IPS-11a (cell line): ENCODE results near the gene TDRD5.
"Not testable (repeated sequence)": the region's sequence is repeated elsewhere in the genome, so short reads cannot be mapped to it uniquely, and the experiment has no call there.

Experiments
- H3K4me3 ChIP-seq: one replicate; pipeline ENCODE4 v1.5.1; 2013; ENCODE audit warnings: low read depth, low read length, control low read depth

TDRD5 gene

DNA sequence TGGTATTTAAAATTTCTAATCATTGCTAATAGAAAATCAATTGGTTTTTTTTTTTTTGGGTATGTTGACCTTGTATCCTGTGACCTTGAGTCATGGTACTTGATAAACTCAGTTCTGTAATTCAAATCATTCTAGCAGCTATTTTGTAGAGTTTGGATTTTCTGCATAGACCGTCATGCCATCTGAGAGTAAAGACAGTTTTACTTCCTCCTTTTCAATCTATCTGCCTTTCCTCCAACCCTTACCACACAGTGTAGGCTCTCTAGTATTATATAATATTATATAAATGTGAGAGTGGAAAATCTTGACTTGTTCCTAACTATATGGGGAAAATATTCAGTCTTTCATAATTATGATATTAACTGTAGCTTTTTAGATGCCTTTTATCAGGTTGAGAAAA is 7.0 kb downstream of the TDRD5 start:
- no peak overlapping the region for H3K4me3 ChIP-seq

DNA sequence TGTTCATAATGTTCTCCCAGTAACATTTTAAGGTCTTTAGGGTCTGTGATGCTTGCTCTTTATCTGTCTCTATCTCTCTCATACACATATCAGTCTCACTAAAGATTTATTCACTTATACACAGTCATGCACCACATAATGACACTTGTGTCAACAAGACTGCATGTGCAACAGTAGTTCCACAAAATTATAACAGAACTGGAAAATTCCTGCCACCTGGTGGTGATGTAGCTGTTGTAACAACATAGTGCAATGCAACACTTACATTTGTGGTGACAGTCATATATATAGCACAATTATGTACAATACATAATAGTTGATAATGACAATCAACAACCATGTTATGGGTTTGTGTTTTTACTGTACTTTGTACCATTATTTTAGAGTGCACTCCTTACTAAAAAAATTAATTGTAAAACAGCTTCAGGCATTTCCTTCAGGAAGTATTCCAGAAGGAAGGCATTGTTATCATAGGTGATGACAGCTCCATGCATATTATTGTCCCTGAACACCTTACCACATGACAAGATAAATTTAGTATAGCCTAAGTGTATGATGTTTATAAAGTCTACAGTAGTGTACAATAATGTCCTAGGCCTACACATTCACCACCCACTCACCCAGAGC is 8.1 kb downstream of the TDRD5 start:
- no peak overlapping the region for H3K4me3 ChIP-seq

DNA sequence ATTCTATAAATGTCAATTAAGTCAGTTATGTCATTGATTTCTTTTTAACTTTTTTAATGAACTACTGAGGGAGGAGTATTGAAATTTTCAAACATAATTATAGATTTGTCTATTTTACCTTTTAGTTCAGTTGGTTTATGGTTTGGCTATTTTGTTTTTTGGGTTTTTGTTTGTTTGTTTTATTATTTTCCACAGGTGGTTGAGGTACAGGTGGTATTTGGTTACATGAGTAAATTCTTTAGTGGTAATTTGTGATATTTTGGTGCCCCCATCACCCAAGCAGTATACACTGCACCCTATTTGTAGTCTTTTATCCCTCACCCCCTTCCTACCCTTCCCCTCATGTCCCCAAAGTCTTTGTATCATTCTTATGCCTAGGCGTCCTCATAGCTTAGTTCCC is 9.5 kb downstream of the TDRD5 start:
- no peak overlapping the region for H3K4me3 ChIP-seq

DNA sequence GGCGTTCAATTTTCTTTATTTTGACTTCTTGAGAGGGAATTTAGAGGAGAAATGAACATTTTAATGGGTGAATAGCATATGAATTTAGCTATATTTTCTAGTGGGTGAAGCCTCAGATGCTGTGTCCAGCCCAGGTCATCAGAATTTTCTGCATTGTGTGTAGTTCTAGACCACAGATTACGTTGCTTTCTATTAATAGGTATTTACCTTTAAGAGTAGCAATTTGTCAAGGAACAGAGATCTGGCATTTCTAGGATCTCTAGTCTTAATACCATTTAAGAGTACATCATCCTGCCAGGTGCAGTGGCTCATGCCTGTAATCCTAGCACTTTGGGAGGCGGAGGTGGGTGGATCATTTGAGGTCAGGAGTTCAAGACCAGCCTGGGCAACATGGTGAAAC is 20.7 kb downstream of the TDRD5 start:
- no peak overlapping the region for H3K4me3 ChIP-seq

DNA sequence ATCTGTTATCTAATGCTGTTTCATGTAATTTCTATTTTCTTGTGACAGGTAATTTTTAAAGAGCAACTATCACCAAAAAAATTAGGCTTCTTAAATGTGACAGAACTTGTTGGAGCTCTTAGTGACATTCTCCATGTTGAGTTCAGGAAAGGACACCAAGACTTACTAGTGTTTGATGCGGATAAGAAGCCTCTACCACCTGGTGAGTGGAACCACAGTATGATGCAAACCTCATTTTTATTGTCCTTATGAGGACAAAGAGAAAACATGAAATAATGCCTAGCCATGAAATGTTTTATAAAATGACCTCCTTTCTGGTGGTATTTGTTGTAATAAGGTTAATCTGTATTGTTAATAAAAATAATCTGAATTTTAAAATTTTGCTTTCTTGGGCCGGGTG is 39.1 kb downstream of the TDRD5 start:
- no peak overlapping the region for H3K4me3 ChIP-seq

DNA sequence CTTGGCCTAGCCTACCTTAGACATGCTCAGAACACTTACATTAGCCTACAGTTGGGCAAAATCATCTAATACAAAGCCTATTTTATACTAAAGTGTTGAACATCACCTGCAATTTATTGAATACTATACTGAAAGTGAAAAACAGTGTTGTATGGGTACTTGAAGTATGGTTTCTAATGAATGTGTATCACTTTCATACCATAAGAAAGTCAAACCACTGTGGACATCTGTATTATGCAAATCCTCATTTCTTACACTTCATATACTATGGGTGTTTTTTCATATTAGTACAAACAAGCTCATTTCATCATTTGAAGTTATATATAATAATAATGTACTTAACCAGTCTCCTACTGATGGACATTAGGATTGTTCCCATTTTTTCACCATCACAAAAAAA is 41.2 kb downstream of the TDRD5 start:
- H3K4me3 ChIP-seq, result no peak overlapping the region

DNA sequence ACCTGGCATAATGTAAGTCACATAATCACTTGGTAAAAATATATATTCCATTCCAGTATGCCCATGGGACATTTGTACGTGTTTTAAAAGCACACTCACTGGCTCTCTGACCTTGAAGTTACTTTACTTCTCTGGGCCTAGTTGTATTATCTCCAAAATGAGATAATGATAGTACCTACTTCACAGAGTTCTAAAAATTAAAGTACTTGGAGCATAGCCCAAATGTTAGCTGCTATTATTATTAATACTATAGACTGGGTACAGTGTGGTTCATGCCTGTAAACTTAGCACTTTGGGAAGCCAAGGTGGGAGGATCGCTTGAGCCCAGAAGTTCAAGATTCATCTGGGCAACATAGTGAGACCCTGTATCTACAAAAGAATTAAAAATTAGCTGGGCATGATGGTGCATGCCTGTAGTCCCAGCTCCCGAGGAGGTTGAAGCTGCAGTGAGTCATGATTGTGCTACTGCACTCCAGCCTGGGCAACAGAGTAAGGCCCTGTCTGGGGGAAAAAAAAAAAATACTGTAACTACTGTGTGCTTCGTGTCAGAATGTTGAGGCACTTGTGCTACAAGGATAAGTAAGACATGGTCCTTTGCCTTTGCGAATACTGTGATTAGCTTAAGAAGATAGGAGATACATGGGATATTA is 45.7 kb downstream of the TDRD5 start:
- H3K4me3 ChIP-seq, result no peak overlapping the region

DNA sequence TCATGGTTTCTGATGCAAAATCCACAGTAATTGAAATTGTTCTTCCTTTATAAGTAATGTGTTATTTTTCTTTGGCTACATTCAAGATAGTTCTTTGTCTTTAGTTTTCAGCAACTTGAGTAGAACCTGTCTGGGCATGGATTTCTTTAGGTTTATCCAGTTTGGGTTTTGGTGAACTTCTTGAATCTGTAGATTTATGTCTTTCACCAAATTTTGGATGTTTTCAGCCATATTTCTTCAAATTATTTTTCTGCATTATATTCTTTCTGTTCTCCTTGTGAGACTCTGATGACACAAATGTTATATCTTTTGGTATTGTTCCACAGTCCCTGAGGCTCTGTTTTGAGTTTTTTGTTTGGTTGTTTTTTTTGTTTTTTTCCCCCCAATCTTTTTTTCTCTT is 69.4 kb downstream of the TDRD5 start:
- no peak overlapping the region for H3K4me3 ChIP-seq

DNA sequence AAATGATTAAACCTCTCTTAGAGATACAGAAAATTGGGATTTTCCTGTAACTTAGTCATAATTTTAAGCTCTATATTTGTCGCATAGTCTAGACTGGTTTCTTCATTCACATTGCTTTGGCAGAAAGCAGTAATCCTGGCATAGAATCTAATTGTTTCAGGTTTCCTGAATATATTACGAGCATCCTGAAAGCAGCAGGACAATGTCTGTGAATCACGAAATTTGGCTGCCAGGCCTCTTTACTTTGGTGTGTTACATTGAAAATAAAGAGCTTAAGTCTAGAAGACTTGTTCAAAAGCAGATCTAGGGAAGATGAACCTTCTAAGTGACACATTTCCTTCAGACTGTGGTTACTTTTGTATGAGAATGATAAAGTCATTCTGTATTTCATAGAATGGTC is 72.2 kb downstream of the TDRD5 start:
- H3K4me3 ChIP-seq, result no peak overlapping the region

DNA sequence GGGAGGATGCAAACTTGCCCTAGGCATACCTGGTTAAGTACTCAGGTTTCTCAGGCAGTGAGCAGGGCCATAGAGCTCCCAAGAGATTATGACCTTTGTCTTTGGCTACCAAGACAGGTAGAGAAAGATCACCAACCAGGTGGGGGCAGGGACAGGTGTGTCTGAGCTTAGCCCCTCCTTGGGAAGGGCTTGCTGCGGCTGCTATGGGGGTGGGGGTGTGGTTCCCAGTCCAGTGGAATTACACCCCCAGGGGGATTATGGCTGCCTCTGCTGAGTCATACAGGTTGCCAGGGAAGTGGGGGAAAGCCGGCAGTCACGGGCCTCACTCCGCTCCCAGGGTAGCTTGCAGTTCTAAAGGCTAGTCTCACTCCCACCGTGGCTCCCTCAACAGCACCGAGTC is 86.2 kb downstream of the TDRD5 start:
- no peak overlapping the region for H3K4me3 ChIP-seq

DNA sequence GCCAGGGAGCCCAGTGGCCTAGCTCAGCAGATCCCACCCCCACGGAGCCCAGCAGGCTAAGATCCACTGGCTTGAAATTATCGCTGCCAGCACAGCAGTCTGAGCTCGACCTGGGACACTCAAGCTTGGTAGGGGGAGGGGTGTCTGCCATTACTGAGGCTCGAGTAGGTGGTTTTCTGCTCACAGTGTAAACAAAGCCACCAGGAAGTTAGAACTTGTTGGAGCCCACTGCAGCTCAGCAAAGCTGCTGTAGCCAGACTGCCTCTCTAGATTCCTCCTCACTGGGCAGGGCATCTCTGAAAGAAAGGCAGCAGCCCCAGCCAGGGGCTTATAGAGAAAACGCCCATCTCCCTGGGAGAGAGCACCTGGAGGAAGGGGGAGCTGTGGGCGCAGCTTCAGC is 102.9 kb downstream of the TDRD5 start:
- not testable (repeated sequence) for H3K4me3 ChIP-seq

DNA sequence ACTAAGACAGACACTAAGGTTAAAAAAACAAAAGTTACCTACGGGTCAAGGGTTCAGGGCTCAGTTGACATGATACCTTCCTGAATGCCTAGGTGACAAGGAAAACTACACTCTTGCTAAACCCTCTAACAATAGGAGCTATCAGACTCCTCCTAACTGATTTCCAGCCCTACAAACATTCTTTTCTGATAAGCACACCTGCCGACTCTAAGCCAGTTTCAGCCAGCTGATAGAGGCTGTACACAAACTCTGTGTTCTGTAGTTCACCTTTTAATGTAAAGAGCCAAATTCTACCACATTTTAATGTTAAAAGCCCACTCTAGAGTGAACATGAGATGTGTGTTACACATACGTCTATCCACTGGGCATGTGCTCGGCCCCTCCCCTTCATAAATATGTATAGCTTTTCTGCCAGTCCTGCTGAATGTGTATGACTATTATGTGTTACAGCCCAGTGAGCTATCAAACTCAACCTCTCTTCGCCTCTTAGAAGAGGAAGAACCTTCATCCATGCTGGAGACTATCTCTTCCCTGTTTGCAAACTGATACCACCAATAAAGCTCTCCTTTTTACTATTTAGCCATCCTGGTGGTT is 111.4 kb downstream of the TDRD5 start:
- no peak overlapping the region for H3K4me3 ChIP-seq

DNA sequence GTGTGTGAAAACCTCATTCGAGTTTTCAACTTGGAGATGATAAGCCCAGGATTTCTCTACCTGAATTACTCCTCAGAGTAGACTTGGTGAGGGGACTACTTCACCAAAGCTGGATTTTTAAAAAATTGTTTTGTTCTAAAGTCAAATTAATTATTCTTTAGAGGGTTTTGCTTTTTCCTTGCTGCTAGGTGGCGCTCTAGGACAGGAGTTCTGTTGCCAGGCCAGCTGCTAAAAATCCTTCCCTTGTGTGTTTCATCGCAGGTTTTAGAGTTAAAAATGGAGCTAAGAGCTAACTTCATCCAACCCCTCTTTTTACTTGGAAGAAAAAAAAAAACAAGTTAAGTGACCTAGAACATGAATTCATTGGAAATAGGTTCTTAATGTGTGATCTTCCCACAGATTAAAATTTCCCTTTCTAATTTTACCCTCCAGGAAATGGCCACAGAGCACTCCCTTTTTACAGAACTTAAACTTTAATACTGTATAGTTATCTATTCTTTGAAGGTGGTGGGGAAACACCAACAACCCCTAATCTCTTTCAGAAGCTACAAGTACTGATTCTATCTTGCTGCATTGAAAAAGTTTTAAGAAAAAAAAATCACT is 114.8 kb downstream of the TDRD5 start:
- H3K4me3 ChIP-seq, result no peak overlapping the region

DNA sequence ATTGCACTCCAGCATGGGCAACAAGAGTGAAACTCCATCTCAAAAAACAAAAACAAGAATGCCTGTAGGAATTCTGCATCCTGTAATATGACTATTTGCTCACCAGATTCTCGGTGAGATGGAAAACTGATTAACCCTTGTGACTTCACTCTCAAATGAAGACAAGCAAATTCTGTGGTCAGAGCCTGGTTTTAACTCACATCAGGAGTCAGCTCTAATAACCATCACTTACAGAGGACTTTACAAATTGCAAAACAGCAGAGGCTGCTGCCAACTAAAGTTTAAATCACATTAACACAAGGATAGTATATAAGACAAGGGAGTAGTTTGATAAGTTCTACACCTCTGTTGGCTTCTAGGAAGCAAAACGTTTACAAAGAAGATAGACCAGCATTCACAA is 115.8 kb downstream of the TDRD5 start:
- no peak overlapping the region for H3K4me3 ChIP-seq

DNA sequence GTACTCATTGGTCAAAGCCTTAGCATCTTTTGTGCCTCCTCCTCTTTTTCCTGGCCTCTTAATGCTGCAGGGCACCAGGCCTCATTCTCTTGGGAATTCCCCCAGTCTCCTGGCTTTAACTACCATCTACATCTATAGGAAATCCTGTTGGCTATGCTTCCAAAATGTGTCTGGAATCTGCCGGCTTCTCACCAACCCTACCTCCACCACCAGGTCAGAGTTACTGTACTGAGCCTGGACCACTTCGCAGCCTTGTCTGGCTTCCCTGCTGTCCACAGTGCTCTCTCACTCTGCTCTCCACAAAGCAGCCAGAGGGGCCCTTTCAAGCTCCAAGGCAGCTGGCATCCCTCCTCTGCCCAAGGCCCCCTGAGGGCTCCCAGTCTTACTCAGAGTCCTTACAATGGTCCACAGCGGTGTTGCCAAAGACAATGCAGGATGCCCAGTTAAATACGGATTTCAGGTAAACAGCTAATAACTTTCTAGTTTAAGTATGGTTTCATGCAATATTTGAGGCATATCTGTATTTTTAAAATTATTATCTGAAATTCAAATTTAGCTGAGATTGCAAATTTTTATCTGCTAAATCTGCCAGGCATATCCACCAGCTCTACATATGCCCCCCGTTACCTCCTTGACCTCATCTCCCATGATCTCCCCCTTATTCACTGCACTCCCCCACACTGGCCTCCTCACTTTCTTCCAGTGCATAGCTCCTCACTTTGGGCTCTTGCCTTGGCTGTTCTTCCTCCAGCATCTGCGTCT is 117.0 kb downstream of the TDRD5 start:
- no peak overlapping the region for H3K4me3 ChIP-seq

DNA sequence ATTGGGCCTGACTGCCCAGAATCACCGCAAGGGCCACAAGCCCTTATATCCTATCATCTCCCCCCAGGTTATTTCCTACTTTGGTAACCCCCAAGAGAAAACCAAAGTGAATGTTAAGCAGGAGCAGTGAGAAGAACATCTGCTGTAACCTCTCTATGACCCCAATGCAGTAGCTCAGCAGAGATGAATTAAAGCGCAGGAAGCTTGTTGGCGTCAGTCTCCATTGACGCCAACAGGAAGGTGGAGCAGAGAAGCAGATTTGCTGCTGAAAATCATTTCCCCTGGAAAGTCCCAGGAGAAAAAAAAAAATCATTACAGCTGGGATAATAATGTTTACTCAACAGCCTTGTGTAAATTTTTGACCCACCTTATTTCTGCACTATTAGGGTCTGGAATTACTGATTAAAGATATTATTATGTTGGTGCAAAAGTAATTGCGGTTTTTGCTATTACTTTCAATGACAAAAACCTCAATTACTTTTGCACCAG is 118.3 kb downstream of the TDRD5 start:
- no peak overlapping the region for H3K4me3 ChIP-seq

DNA sequence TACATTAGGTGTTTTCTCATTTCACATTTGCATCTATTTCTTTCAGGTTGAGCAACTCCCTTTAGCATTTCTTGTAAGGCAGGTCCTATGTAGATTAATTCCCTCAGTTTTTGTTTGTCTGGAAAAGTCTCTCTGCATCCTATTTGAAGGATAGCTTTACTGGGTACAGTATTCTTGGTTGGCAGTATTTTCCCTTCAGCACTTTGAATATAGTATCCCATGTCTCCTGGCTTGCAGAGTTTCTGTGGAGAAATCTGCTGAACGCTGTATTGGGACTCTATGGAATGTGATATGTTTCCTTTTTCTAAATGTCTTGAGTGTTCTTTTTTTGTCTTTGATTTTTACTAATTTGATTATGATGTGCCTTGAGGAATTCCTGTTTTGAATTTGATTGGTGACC is 122.5 kb downstream of the TDRD5 start:
- H3K4me3 ChIP-seq, result no peak overlapping the region

DNA sequence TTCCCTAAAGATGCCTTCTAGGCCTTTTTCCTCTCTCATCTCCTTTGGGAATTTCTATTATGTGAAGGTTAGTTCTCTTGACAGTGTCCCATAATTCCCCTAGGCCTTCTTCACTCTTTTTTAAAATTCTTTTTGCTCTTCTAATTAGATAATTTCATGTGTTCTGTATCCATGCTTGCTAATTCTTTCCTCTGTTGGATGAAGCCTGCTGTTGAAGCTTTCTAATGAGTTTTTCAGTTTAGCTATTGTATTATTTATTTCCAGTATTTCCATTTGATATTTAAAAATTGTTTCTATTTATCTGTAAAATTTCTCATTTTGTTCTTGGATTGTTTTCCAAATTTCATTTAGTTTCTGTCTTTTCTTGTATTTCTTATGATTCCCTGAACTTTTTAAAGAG is 123.0 kb downstream of the TDRD5 start:
- no peak overlapping the region for H3K4me3 ChIP-seq

DNA sequence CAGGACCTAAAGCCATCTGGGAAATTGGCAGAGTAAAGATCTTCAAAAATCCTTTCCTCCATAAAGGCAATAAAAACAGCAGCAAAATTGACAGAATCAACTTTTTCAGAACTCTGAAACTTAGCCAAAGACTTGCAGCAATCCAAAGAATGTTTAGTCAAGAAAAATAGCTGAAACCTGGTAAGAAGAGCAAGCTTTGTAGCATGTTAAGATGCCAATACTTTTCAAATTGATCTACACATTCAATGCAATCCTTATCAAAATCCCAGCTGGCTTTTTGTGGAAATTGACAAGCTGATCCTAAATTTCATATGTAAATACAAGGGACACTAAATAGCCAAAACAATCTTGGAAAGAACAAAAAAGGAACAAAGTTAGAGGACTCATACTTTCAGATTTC is 127.6 kb downstream of the TDRD5 start:
- no peak overlapping the region for H3K4me3 ChIP-seq

DNA sequence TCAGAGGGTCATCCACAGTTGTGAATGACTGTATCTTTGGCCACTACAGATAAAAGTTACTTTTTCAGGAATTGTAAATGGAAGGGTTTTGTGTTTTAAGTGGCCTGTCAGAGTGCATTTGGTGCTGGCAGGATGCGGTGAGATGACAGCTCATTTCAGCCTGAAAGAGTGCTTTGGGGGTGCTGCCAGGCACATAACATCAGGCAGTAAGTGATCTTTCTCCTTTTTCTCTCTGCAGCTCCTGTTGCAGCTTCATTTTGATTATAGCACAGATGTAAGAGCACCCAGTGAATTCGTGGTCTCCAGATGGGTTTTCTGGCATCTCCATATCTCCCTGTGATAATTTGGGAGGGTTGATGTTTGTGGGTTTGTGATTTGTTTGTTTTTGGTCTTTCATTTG is 136.6 kb downstream of the TDRD5 start:
- no peak overlapping the region for H3K4me3 ChIP-seq

DNA sequence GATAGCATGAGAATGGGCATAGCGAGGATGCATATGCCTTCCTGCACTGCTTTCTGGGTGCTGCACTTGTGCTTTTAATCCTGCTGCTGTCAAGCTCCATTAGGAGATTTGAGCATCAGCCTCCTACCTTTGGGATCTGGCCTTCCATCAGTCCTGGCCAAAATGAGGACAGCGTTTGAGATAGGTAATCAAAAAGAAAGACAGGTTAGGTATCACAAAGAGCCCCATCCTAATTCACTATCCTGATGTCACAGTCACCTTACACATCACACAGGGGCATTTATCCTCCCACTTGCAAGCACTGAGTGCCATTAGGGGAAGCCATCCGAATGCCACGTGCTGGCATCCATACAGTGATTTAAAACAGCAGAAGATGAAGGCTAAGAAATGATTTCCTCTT is 138.2 kb downstream of the TDRD5 start:
- no peak overlapping the region for H3K4me3 ChIP-seq
